ENCODE measurements around the gene ATP7A. TPM values are rescaled to one million over a fixed set of nuclear protein-coding genes. Genes with fewer than 3 reads are reported as not detected.

ATP7A gene
- total RNA-seq, 2 experiments from 2014 or later, result 4.7 to 7.2 TPM

DNA sequence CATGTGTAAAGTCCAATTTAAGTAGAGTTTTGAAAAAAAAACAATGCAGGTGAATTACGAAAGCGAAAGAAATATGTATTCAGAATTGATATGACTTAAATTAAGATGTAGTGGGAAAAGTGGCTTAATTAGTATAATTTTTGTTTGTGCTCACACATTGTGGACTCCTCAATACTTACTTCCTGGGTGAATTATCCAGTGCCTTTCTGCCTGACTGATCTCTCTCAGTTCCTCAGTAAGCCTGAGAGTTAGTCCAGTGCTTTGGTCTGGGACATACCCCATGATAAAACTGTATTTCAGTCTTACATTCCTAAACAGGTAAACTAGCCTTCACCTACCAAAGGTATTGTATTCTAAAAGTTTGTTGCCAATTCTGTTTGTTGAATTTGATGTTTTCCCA is 50.6 kb downstream of the ATP7A start:
- Histone ChIP-seq H3K4me1 (ENCODE audit: insufficient read depth, low read length, poor library complexity, severe bottlenecking) (no peaks in the 10 kb centered on the region), H3K9me3 (ENCODE audit: low read length) (no peaks in the 10 kb centered on the region), H3K4me3 (ENCODE audit: low read depth, low read length, poor library complexity, severe bottlenecking) (no peak overlapping the region), H3K9me2 (ENCODE audit: insufficient read depth, low read length) (no peaks in the 10 kb centered on the region), H3K79me2 (ENCODE audit: insufficient read depth, low read depth, low read length) (no peaks in the 10 kb centered on the region), H3K27ac (ENCODE audit: low read depth, low read length, poor library complexity, severe bottlenecking) (no peak overlapping the region), H2AFZ (ENCODE audit: low read length) (no peak overlapping the region), H3K4me2 (ENCODE audit: low read length) (no peak overlapping the region), H4K20me1 (ENCODE audit: insufficient read depth, low read length) (no peaks in the 10 kb centered on the region), H3K36me3 (ENCODE audit: insufficient read depth, low read length) (no peaks in the 10 kb centered on the region)
- BruUV-seq (replicated peaks), result no TSS peak
- no peak for TF ChIP-seq EZH2phosphoT487 (IDR thresholded peaks at IDR 0.05; ENCODE audit: borderline replicate concordance, low read depth, low read length)
- TF ChIP-seq, protein P1, sequence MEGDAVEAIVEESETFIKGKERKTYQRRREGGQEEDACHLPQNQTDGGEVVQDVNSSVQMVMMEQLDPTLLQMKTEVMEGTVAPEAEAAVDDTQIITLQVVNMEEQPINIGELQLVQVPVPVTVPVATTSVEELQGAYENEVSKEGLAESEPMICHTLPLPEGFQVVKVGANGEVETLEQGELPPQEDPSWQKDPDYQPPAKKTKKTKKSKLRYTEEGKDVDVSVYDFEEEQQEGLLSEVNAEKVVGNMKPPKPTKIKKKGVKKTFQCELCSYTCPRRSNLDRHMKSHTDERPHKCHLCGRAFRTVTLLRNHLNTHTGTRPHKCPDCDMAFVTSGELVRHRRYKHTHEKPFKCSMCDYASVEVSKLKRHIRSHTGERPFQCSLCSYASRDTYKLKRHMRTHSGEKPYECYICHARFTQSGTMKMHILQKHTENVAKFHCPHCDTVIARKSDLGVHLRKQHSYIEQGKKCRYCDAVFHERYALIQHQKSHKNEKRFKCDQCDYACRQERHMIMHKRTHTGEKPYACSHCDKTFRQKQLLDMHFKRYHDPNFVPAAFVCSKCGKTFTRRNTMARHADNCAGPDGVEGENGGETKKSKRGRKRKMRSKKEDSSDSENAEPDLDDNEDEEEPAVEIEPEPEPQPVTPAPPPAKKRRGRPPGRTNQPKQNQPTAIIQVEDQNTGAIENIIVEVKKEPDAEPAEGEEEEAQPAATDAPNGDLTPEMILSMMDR (conservative IDR thresholded peaks at IDR 0.05; ENCODE audit: low read length), result no peak
- intact Hi-C loops (cut with micrococcal nuclease; ENCODE audit: unreplicated experiment), result no loop called here
- no peak for DNase-seq (ENCODE audit: low spot score)
- ChIA-PET CTCF (ENCODE audit: unreplicated experiment) (no interaction called here), POLR2A (no interaction called here)

DNA sequence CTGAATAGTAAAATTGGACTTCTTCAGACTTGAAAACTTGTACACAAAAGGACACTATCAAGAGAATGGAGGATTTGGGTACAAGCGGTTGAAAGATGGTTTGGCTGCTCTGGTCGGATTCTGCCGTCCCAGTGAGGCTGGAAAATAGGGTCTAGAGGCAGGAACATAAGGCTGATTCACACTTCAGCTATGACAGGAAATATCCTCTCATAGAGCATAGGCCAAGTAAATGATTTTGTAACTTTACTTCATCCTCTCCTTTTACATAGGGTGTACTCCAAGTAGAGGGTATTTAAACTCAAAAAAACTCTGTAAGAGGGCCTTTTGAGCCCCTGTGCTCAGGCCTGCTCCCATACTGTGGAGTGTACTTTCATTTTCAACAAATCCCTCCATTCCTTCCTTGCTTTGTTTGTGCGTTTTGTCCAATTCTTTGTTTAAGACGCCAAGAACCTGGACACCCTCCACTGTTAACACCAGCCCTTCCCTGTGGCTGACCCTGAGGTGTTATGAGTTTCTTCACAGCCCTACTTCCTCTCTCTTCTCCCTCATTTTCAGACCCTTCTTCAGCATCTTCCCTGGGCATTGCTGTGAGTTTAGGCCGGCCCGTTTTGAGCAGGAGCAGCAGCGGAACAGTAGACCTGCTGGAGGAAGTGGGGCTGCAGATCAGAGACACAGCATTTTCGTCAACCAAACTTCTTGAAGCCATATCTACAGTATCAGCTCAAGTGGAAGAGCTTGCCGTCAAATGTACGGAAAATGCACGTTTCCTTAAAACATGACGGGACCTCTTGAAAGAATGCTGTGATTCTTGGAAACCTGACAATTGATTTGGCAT is 51.8 kb downstream of the ATP7A start:
- TF ChIP-seq, protein P1 (conservative IDR thresholded peaks at IDR 0.05; ENCODE audit: low read length), result no peak
- TF ChIP-seq EZH2phosphoT487 (IDR thresholded peaks at IDR 0.05; ENCODE audit: borderline replicate concordance, low read depth, low read length), result no peak
- Histone ChIP-seq H3K79me2 (ENCODE audit: insufficient read depth, low read depth, low read length) (no peaks in the 10 kb centered on the region), H3K9me2 (ENCODE audit: insufficient read depth, low read length) (no peaks in the 10 kb centered on the region), H3K4me3 (ENCODE audit: low read depth, low read length, poor library complexity, severe bottlenecking) (no peak overlapping the region), H3K4me1 (ENCODE audit: insufficient read depth, low read length, poor library complexity, severe bottlenecking) (no peaks in the 10 kb centered on the region), H3K4me2 (ENCODE audit: low read length) (no peak overlapping the region), H3K36me3 (ENCODE audit: insufficient read depth, low read length) (no peaks in the 10 kb centered on the region), H4K20me1 (ENCODE audit: insufficient read depth, low read length) (no peaks in the 10 kb centered on the region), H3K27ac (ENCODE audit: low read depth, low read length, poor library complexity, severe bottlenecking) (no peak overlapping the region), H3K9me3 (ENCODE audit: low read length) (no peaks in the 10 kb centered on the region), H2AFZ (ENCODE audit: low read length) (no peak overlapping the region)
- intact Hi-C loops (cut with micrococcal nuclease; ENCODE audit: unreplicated experiment), result no loop called here
- ChIA-PET POLR2A (interaction anchor here (0.6 to 1.5 kb wide), 4 partner anchors 15 to 39 kb away, joined by 3 to 4 read pairs (median 3); no protein-coding TSS in a partner anchor), CTCF (ENCODE audit: unreplicated experiment) (no interaction called here)
- DNase-seq (ENCODE audit: low spot score), result no peak
- BruUV-seq (replicated peaks), result no TSS peak

DNA sequence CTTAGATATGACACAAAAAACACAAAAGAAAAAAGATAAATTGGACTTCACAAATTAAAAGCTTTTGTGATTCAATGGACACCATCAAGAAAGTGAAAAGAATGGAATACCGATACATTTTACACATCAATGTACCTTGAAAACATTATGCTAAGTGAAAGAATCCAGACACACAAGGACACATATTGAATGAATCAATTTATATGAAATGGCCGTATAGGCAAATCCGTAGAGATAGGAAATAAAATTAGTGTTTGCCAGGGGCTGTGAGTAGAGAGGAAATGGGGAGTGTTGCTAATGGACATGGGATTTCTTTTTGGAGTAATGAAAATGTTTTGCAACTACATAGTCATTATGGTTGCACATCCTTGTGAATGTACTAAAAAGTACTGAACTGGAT is 55.9 kb downstream of the ATP7A start:
- no TSS peak for BruUV-seq (replicated peaks)
- H3K4me1 ChIP-seq (ENCODE audit: insufficient read depth, low read length, poor library complexity, severe bottlenecking), result no peaks in the 10 kb centered on the region
- no peaks in the 10 kb centered on the region for H3K36me3 ChIP-seq (ENCODE audit: insufficient read depth, low read length)
- intact Hi-C loops (cut with micrococcal nuclease; ENCODE audit: unreplicated experiment), result no loop called here
- H3K4me3 ChIP-seq (ENCODE audit: low read depth, low read length, poor library complexity, severe bottlenecking), result no peak overlapping the region
- H3K9me2 ChIP-seq (ENCODE audit: insufficient read depth, low read length), result no peaks in the 10 kb centered on the region
- no peak for DNase-seq (ENCODE audit: low spot score)
- TF ChIP-seq EZH2phosphoT487 (IDR thresholded peaks at IDR 0.05; ENCODE audit: borderline replicate concordance, low read depth, low read length), result no peak
- TF ChIP-seq, protein P1 (conservative IDR thresholded peaks at IDR 0.05; ENCODE audit: low read length), result no peak
- H3K27ac ChIP-seq (ENCODE audit: low read depth, low read length, poor library complexity, severe bottlenecking), result no peak overlapping the region
- POLR2A ChIA-PET, result no interaction called here
- H2AFZ ChIP-seq (ENCODE audit: low read length), result no peak overlapping the region
- no peaks in the 10 kb centered on the region for H4K20me1 ChIP-seq (ENCODE audit: insufficient read depth, low read length)
- no peaks in the 10 kb centered on the region for H3K9me3 ChIP-seq (ENCODE audit: low read length)
- H3K79me2 ChIP-seq (ENCODE audit: insufficient read depth, low read depth, low read length), result no peaks in the 10 kb centered on the region
- CTCF ChIA-PET (ENCODE audit: unreplicated experiment), result no interaction called here
- H3K4me2 ChIP-seq (ENCODE audit: low read length), result no peak overlapping the region
